Muscle of arm (tissue), 14 donors: ENCODE data around the gene THSD7A. TPM values are rescaled to one million over a fixed set of nuclear protein-coding genes. Genes with fewer than 3 reads are reported as not detected.

Source experiments
- DNase-seq: peaks from one replicate; pipeline ENCODE4 v3.0.0-alpha.2; 2013
- long read RNA-seq, 11 donors: transcript quantifications; one replicate each; lab custom pipeline, GENCODE V29; 2026
- polyA plus RNA-seq, 12 donors: library from polyadenylated mRNA; unstranded; fragments of 120-200 nt; gene quantifications; one replicate each; pipeline ENCODE4 v1.2.1, GENCODE V29; 2013; ENCODE audit not compliant: insufficient read length in 12 of 12

The THSD7A gene
- 1 to 10 TPM in 11 of 12 donors, not detected in 1; 2.8 to 6.0 (median 4.6) TPM for polyA plus RNA-seq
- long read RNA-seq, donor 1: 0 reads
- long read RNA-seq, donor 2: 0 reads
- long read RNA-seq, donor 3: 0 reads
- long read RNA-seq, donor 4: 0 reads
- long read RNA-seq, donor 5: 0 reads
- long read RNA-seq, donor 6: 0 reads
- long read RNA-seq, donor 7: 0 reads
- long read RNA-seq, donor 8: 0 reads
- long read RNA-seq, donor 9: 0 reads
- long read RNA-seq, donor 10: 0 reads
- long read RNA-seq, donor 11, partial matches to known transcripts: 0 of 1 reads
- long read RNA-seq, donor 11, other reads (novel, unspliced or antisense): 0 of 1 reads

- peak; percentile 19 for DNase-seq
Observed at GRCh38 chr7:11831736-11832495, at the start of gene THSD7A. Gene THSD7A (minus strand): TSS chr7:11832198. CDS start chr7:11831946, 252 bp downstream.

- no peak for DNase-seq
Observed at GRCh38 chr7:11881680-11882079, 49.7 kb upstream of the THSD7A start.

- DNase-seq: no peak
Observed at GRCh38 chr7:11875635-11876034, 43.6 kb upstream of the THSD7A start.

- no peak for DNase-seq
Observed at GRCh38 chr7:11865671-11866070, 33.7 kb upstream of the THSD7A start.

GRCh38 chr7:11858622-11859302, 26.8 kb upstream of the THSD7A start:
- DNase-seq: no peak

- DNase-seq: no peak
Observed at GRCh38 chr7:11858026-11858425, 26.0 kb upstream of the THSD7A start.

GRCh38 chr7:11848251-11848650, 16.3 kb upstream of the THSD7A start:
- DNase-seq: no peak

- DNase-seq: no peak
Observed at GRCh38 chr7:11847336-11847735, 15.3 kb upstream of the THSD7A start.

- no peak for DNase-seq
Observed at GRCh38 chr7:11846361-11846955, 14.5 kb upstream of the THSD7A start.

- DNase-seq: no peak
Observed at GRCh38 chr7:11843113-11843765, 11.2 kb upstream of the THSD7A start.

- no peak for DNase-seq
Observed at GRCh38 chr7:11841657-11842056, 9.7 kb upstream of the THSD7A start.

- DNase-seq: no peak
Observed at GRCh38 chr7:11835260-11835659, 3.3 kb upstream of the THSD7A start.

- DNase-seq: no peak
Observed at GRCh38 chr7:11833431-11833830, 1.4 kb upstream of the THSD7A start.

- DNase-seq: peak; percentile 45
Observed at GRCh38 chr7:11831156-11831735, 752 bp downstream of the THSD7A start.

GRCh38 chr7:11830582-11831155, 1.3 kb downstream of the THSD7A start:
- DNase-seq: peak; percentile 15

GRCh38 chr7:11829954-11830353, 2.0 kb downstream of the THSD7A start:
- no peak for DNase-seq

GRCh38 chr7:11819947-11820346, 12.1 kb downstream of the THSD7A start:
- no peak for DNase-seq

GRCh38 chr7:11819271-11819670, 12.7 kb downstream of the THSD7A start:
- DNase-seq: no peak

GRCh38 chr7:11818281-11818680, 13.7 kb downstream of the THSD7A start:
- DNase-seq: no peak

- no peak for DNase-seq
Observed at GRCh38 chr7:11817111-11817740, 14.8 kb downstream of the THSD7A start.
